HEK293 (cell line): ENCODE results near the gene RIT1.

Experiments
- CTCF ChIA-PET: fragments of 350-600 bp; formaldehyde crosslinking; extraction: SDS; loops from one replicate; lab custom pipeline; 2021; ENCODE audit warnings: antibody characterized with exemption; lab: Yijun Ruan, JAX
- POLR2A ChIA-PET: fragments of 300-600 bp; formaldehyde crosslinking; extraction: SDS; loops from one replicate; lab custom pipeline; 2020; ENCODE audit warnings: antibody characterized with exemption, inconsistent platforms; lab: Yijun Ruan, JAX
- H3K27ac ChIP-seq: fragments of 200-500 bp; sonication (Bioruptor generic); 2 replicates; pipeline ENCODE4 v1.5.1; 2014; ENCODE audit warnings: low read depth, low read length, control low read depth, inconsistent platforms; ENCODE audit errors: extremely low read depth
- H3K36me3 ChIP-seq, 2 experiments: fragments of 200-500 bp in 1 of 2; sonication (Bioruptor generic) in 1 of 2; 1 replicate in 1 of 2; 2 replicates in 1 of 2; pipeline ENCODE4 v1.5.1; 2014 to 2017; ENCODE audit warnings: inconsistent platforms in 2 of 2, low read length in 2 of 2; ENCODE audit not compliant: control insufficient read depth in 2 of 2, insufficient read depth in 1 of 2
- H3K4me1 ChIP-seq: fragments of 200-500 bp; sonication (Bioruptor generic); 2 replicates; pipeline ENCODE4 v1.5.1; 2014; ENCODE audit warnings: mild to moderate bottlenecking, low read length, inconsistent platforms; ENCODE audit not compliant: control insufficient read depth, insufficient read depth
- H3K4me3 ChIP-seq: 2 replicates; pipeline ENCODE4 v1.5.1; 2011; ENCODE audit warnings: low read depth, mild to moderate bottlenecking, control low read depth, low read length, moderate library complexity
- H3K9me3 ChIP-seq: fragments of 200-500 bp; sonication (Bioruptor generic); 2 replicates; pipeline ENCODE4 v1.5.1; 2014; ENCODE audit warnings: low read depth, low read length, inconsistent platforms; ENCODE audit not compliant: control insufficient read depth, insufficient read depth
- GLI2 ChIP-seq: fragments of 450-650 bp; formaldehyde crosslinking; IDR thresholded peaks from 2 replicates; pipeline ENCODE4; 2017; ENCODE audit warnings: missing biosample characterization, missing genetic modification characterization, low read depth, borderline replicate concordance
- GLI4 ChIP-seq: fragments of 450-650 bp; formaldehyde crosslinking; IDR thresholded peaks from 2 replicates; pipeline ENCODE4 v1.5.1; 2016; ENCODE audit warnings: missing biosample characterization, missing genetic modification characterization
- HOXC10 ChIP-seq: sonication (generic); formaldehyde crosslinking; IDR thresholded peaks from 2 replicates; pipeline ENCODE4 v1.8.1; 2023; ENCODE audit warnings: mild to moderate bottlenecking, missing genetic modification reagents
- KLF10 ChIP-seq: fragments of 450-650 bp; IDR thresholded peaks from 2 replicates; pipeline ENCODE4 v1.5.1; 2018; ENCODE audit warnings: missing biosample characterization, mild to moderate bottlenecking, missing genetic modification characterization
- KLF9 ChIP-seq: fragments of 450-650 bp; formaldehyde crosslinking; IDR thresholded peaks from 2 replicates; pipeline ENCODE4 v1.5.1; 2016; ENCODE audit warnings: missing biosample characterization, missing genetic modification characterization, low read depth
- MYNN ChIP-seq: fragments of 450-650 bp; formaldehyde crosslinking; IDR thresholded peaks from 2 replicates; pipeline ENCODE4 v1.5.1; 2016; ENCODE audit warnings: missing biosample characterization, missing genetic modification characterization, borderline replicate concordance
- REST ChIP-seq: fragments of 450-650 bp; formaldehyde crosslinking; IDR thresholded peaks from 2 replicates; pipeline ENCODE4 v1.5.1; 2016; ENCODE audit warnings: missing biosample characterization, missing genetic modification characterization
- ZBTB44 ChIP-seq: fragments of 450-650 bp; IDR thresholded peaks from 2 replicates; pipeline ENCODE4 v1.5.1; 2018; ENCODE audit warnings: missing biosample characterization, mild to moderate bottlenecking, missing genetic modification characterization
- ZFP41 ChIP-seq: fragments of 450-650 bp; formaldehyde crosslinking; IDR thresholded peaks from 2 replicates; pipeline ENCODE4 v1.5.1; 2016; ENCODE audit warnings: missing biosample characterization, missing genetic modification characterization, borderline replicate concordance
- ZNF2 ChIP-seq: fragments of 450-650 bp; formaldehyde crosslinking; IDR thresholded peaks from 2 replicates; pipeline ENCODE4 v1.5.1; 2016; ENCODE audit warnings: missing biosample characterization, missing genetic modification characterization
- ZNF223 ChIP-seq: fragments of 450-650 bp; formaldehyde crosslinking; IDR thresholded peaks from 2 replicates; pipeline ENCODE4 v1.5.1; 2016; ENCODE audit warnings: missing biosample characterization, missing genetic modification characterization
- ZNF23 ChIP-seq: fragments of 450-650 bp; formaldehyde crosslinking; IDR thresholded peaks from 2 replicates; pipeline ENCODE4 v1.5.1; 2016; ENCODE audit warnings: missing biosample characterization, missing genetic modification characterization, borderline replicate concordance
- ZNF350 ChIP-seq: fragments of 450-650 bp; formaldehyde crosslinking; IDR thresholded peaks from 2 replicates; pipeline ENCODE4 v1.5.0; 2017; ENCODE audit warnings: missing biosample characterization, mild to moderate bottlenecking, missing genetic modification characterization
- ZNF521 ChIP-seq: fragments of 450-650 bp; formaldehyde crosslinking; IDR thresholded peaks from 2 replicates; pipeline ENCODE4 v1.5.1; 2017; ENCODE audit warnings: missing biosample characterization, mild to moderate bottlenecking, missing genetic modification characterization
- ZNF529 ChIP-seq: fragments of 450-650 bp; formaldehyde crosslinking; IDR thresholded peaks from 2 replicates; pipeline ENCODE4 v1.5.1; 2017; ENCODE audit warnings: missing genetic modification characterization, missing biosample characterization; ENCODE audit not compliant: insufficient replicate concordance
- ZNF596 ChIP-seq: fragments of 450-650 bp; IDR thresholded peaks from 2 replicates; pipeline ENCODE4 v1.5.0; 2018; ENCODE audit warnings: missing biosample characterization, mild to moderate bottlenecking, missing genetic modification characterization, moderate library complexity
- ZNF600 ChIP-seq: fragments of 450-650 bp; formaldehyde crosslinking; IDR thresholded peaks from 2 replicates; pipeline ENCODE4 v1.5.1; 2016; ENCODE audit warnings: missing biosample characterization, missing genetic modification characterization
- ZNF658 ChIP-seq: fragments of 450-650 bp; formaldehyde crosslinking; IDR thresholded peaks from 2 replicates; pipeline ENCODE4; 2016; ENCODE audit warnings: missing biosample characterization, missing genetic modification characterization
- ZNF76 ChIP-seq: fragments of 450-650 bp; formaldehyde crosslinking; IDR thresholded peaks from 2 replicates; pipeline ENCODE4; 2016; ENCODE audit warnings: low read depth, missing biosample characterization, missing genetic modification characterization, borderline replicate concordance
- ZSCAN5A ChIP-seq: fragments of 450-650 bp; formaldehyde crosslinking; IDR thresholded peaks from 2 replicates; pipeline ENCODE4 v1.5.1; 2016; ENCODE audit warnings: missing biosample characterization, missing genetic modification characterization
- TF ChIP-seq, protein P1 (sequence below): fragments of 450-650 bp; formaldehyde crosslinking; IDR thresholded peaks from 2 replicates; pipeline ENCODE4 v1.5.1; 2017; ENCODE audit warnings: missing biosample characterization, mild to moderate bottlenecking, missing genetic modification characterization, moderate library complexity
- TF ChIP-seq, protein P2 (sequence below): fragments of 450-650 bp; formaldehyde crosslinking; IDR thresholded peaks from 2 replicates; pipeline ENCODE4 v1.5.1; 2016; ENCODE audit warnings: missing biosample characterization, missing genetic modification characterization

Gene RIT1

DNA sequence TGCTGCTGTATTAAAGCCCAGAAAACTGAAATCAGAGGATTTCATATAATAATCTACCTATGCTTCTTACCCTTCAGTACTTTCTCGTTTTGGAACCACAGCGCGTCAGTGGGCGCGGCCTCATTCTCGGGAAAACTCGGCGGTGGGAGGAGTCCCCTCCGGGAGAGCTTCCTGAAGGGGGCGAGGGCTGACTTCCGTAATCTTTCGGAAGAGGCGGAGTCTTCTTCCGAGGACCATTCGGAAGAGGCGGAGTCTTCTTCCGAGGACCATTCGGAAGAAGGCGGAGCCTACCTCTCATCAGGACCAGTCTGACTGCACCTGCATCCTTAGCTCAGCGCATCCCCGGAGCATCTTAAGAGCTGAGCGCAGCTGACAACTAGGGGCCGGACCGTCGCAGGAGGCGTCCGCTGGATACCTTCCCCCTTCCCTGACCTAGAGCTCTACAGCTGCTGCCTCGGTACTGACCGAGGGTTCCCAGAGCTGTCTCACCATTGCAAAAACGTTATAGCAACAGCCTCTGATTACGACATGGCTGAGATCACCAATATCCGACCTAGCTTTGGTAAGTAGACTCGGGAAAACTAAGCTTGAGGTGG is 51.8 kb downstream of the RIT1 start, which contains the start of gene SYT11 (continued):
- peak; percentile 40; the same call in 1 of the 2 replicates for TF ChIP-seq KLF9
- no peak for TF ChIP-seq ZNF223 (tag by site-specific recombination)

- H3K4me1 ChIP-seq = peaks cover 3% of the 10 kb centered on the region; the same call in 1 of the 2 replicates
- CTCF ChIA-PET = interaction anchor here (0.5 to 0.6 kb wide), 2 partner anchors 526 to 1428 kb away, joined by 3 to 4 read pairs; no protein-coding TSS in a partner anchor
- no peaks in the 10 kb centered on the region for H3K9me3 ChIP-seq
- H3K27ac ChIP-seq = no peak overlapping the region; the same call in 1 of the 2 replicates
- H3K4me3 ChIP-seq = peak overlapping the region; percentile 52
- peaks cover 11 to 17% of the 10 kb centered on the region in 2 experiments; a peak in 2 of 3 replicates for H3K36me3 ChIP-seq
- POLR2A ChIA-PET = interaction anchor here (1.1 to 1.6 kb wide), 4 partner anchors 11 to 119 kb away, joined by 3 to 6 read pairs (median 4); no protein-coding TSS in a partner anchor
- TF ChIP-seq ZNF23 (tag by site-specific recombination) (no peak), ZFP41 (tag by site-specific recombination) (no peak), ZNF529 (tag by site-specific recombination) (no peak), REST (no peak), ZNF521 (tag by site-specific recombination) (no peak), ZNF600 (peak; percentile 45; the same call in 1 of the 2 replicates), ZNF350 (tag by site-specific recombination) (no peak), HOXC10 (CRISPR knock-in tag) (no peak), ZNF2 (tag by site-specific recombination) (no peak), KLF9 (no peak), MYNN (no peak), ZNF76 (tag by site-specific recombination) (no peak), ZNF658 (tag by site-specific recombination) (no peak), ZSCAN5A (no peak), ZBTB44 (no peak), GLI4 (tag by site-specific recombination) (no peak), ZNF596 (no peak), GLI2 (no peak), KLF10 (tag by site-specific recombination) (peak; percentile 46; the same call in 1 of the 2 replicates)
- TF ChIP-seq, protein P1, sequence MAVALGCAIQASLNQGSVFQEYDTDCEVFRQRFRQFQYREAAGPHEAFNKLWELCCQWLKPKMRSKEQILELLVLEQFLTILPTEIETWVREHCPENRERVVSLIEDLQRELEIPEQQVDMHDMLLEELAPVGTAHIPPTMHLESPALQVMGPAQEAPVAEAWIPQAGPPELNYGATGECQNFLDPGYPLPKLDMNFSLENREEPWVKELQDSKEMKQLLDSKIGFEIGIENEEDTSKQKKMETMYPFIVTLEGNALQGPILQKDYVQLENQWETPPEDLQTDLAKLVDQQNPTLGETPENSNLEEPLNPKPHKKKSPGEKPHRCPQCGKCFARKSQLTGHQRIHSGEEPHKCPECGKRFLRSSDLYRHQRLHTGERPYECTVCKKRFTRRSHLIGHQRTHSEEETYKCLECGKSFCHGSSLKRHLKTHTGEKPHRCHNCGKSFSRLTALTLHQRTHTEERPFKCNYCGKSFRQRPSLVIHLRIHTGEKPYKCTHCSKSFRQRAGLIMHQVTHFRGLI = no peak
- TF ChIP-seq, protein P2, sequence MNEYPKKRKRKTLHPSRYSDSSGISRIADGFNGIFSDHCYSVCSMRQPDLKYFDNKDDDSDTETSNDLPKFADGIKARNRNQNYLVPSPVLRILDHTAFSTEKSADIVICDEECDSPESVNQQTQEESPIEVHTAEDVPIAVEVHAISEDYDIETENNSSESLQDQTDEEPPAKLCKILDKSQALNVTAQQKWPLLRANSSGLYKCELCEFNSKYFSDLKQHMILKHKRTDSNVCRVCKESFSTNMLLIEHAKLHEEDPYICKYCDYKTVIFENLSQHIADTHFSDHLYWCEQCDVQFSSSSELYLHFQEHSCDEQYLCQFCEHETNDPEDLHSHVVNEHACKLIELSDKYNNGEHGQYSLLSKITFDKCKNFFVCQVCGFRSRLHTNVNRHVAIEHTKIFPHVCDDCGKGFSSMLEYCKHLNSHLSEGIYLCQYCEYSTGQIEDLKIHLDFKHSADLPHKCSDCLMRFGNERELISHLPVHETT (tag by site-specific recombination) = 0 out of 2 replicates have a peak, but pooled peaks have one; percentile 25
These were observed 52.3 kb downstream of the RIT1 start for GRCh38 chr1:155858800-155859233.
